Stimulated activated CD4-positive, alpha-beta T cell treated with anti-CD3 and anti-CD28 coated beads, Interleukin-4, amount 100 ng/mL, for 1 hour (primary cell): ENCODE data around the gene PSMG2.
A peak's percentile ranks its signal among the peaks of the same experiment; 100 is the strongest.

Source experiments
- DNase-seq: peaks from one replicate; pipeline ENCODE4 v3.0.0-alpha.2; 2020

The PSMG2 gene, protein sequence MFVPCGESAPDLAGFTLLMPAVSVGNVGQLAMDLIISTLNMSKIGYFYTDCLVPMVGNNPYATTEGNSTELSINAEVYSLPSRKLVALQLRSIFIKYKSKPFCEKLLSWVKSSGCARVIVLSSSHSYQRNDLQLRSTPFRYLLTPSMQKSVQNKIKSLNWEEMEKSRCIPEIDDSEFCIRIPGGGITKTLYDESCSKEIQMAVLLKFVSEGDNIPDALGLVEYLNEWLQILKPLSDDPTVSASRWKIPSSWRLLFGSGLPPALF

GRCh38 chr18:12702221-12703095 lies at the start of gene PSMG2, which contains the start of gene CEP76:
TSS of gene PSMG2 (plus strand) at chr18:12703042. CDS start at chr18:12703108, 66 bp downstream.
TSS of gene CEP76 (minus strand) at chr18:12702723. CDS start at chr18:12702548, 175 bp downstream.
- DNase-seq: peak; percentile 83

GRCh38 chr18:12654971-12655370 lies 47.9 kb upstream of the PSMG2 start:
- no peak for DNase-seq

DNA sequence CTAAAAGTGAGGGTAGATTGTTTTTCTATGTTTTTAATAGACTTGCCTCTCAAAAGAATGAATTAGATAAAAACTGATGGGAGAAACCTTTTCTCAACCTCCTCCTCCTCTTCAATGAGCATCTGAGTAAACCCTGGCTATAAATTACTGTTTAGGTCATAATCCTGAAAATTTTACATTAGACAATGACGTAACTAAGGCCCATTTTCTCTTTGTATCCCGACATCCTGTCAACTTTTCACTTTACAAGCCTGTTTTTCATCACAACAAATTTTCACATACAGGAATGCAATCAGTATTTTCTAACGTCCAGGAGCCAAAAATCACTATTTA lies 46.3 kb upstream of the PSMG2 start:
- DNase-seq: no peak

- DNase-seq: peak; percentile 28
Measured at GRCh38 chr18:12656938-12657683, 45.7 kb upstream of the PSMG2 start.

GRCh38 chr18:12657684-12658425 lies 45.0 kb upstream of the PSMG2 start, which contains the start of gene SPIRE1:
TSS of gene SPIRE1 (minus strand) at chr18:12658107. CDS start at chr18:12657866, 241 bp downstream.
- DNase-seq: peak; percentile 42

DNA sequence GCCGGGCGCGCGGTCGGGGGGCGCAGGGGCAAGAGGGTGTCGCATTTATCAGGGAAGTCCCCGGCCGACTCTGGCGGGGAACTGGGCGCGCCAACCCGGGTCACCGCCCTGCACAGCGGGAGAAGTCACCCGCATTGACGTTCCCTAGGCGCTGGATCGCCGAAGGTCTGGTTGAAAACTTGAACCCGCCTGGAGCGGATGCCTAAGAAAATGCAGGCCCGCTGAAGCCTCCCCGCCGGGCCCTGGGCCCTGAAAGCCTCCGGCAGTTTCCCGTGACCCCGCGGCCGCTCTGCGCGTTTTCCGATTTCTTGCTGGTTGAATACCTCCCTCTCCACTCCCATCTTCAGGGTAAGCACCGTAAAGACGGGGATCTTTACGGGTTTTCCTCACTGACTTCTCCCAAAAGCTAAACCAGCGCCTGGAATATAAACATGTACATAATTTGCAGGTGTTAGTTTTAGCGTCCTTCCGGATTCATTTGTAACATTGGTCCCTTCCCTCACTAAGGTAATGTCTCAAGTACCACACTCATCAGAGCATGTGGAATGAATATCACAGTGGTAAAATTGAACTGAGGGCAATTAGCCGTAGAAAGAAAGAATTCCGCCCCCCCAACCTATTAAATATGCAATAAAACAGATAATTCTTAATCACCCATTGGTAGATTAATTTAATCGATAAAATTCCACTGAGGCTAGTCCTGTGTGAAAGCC lies 44.3 kb upstream of the PSMG2 start:
- DNase-seq: peak; percentile 19

DNA sequence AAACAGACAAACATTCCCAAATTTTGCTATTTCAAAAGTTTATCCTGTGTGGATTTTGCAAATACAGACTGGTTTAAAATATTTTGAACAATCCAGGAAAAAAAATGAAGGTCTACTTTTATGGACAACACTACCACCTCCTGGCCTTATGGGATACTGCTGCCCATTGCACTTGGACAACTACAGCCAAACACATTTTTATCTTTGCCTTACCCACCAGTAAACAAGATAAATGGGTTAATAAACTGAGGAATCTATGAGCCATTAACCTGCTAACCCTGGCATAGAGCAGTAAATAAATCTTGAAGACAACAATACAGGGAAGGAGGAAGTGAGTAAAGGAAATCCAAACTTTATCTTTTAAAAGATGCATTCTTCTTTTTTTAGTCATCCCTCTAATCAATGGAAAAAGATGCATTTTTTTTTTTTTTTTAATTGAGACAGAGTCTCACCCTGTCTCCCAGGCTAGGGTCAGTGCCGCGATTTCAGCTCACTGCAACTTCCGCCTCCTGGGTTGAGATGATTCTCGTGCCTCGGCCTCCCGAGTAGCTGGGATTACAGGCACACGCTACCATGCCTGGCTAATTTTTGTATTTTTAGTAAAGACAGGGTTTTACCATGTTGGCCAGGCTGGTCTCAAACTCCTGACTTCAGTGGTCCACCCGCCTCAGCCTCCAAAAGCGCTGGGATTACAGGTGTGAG lies 42.8 kb upstream of the PSMG2 start:
- peak; percentile 21 for DNase-seq

- no peak for DNase-seq
Measured at GRCh38 chr18:12668041-12668440, 34.8 kb upstream of the PSMG2 start.

DNA sequence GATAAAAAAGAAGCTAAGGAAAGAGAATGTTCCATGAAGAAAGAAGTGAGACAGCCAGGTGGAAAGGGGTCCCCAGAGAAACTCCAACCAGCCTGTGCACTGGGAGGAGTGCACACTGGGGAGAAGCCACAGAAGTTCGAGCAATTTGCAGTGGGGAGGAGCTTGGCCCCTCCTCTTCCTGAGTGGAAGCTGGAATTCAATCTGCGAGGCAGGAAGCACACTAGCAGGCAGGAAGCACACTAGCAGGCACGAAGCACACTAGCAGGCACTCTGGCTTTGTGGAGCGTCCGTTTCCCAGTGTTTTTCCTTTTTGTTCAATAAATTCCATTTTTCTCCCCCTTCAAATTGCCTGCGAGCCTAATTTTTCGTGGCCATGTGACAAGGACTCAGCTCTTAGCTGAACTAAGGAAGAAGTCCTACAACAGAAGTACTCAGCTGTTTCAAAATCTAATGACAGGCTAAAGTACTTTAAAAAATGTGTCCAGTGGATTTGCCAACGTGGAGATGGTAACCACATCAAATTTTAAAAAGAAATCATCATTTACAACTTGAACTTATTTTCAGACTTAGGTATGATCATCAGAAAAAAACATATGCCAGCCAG lies 23.6 kb upstream of the PSMG2 start:
- no peak for DNase-seq

DNA sequence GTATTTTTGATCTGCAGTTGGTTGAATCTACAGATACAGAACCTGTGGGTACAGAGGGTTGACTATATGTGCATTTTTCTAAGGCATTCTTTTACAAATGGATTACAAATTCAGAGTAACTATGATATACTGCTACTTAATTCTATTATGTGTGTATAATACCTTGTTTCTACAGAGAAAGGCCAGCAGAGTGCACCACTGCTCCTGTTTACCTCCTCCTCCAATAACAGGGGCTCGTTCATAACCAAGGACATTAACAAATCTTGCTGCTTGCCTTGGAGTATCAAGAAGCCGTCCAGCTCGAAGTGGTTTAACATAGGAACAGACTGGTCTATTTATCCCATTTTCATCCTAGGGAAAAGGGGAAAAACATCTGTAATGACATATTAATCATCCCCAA lies 16.7 kb upstream of the PSMG2 start:
- DNase-seq: no peak

DNA sequence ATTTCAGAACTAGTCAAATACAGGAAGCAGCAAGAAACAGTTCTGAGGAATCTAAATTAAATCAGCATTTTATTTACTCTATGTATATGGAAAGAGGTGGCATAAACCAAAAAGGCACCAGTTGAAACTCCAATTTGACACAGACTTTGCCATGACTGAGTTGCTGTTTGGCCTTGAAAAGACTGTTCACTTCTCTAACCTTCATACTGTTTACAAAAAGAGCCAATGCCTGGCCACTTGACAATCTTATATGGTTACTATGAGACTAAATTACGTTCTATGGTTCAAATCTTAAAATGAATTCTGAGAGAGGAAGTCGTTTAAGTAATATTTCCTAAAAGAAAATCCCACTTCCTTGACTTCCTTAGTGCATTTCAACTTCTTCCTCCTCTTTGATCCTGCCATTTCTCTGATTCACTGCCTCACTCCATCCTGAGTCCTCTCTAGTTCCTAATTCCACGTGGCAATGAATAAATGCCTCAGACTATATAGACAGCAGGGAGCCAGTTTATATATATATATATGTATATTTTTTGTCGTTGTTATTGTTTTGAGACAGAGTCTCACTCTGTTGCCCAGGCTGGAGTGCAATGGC lies 13.5 kb upstream of the PSMG2 start:
- no peak for DNase-seq

DNA sequence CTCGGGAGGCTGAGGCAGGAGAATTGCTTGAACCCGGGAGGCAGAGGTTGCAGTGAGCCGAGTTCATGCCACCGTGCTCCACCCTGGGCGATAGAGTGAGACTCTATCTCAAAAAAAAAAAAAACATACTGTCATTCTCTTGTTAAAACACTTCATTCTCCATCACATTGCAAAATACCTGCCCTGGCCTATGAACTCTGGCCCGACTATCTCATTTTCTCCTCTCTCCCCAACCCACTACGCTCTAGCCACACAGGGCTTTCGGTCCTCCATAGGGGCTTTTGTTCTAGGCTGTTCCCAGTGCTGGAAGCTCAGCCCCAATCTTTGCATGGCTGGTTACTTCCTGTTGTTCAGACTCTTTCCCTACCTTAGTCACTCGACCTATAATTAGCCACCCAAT lies 10.6 kb upstream of the PSMG2 start:
- DNase-seq: no peak

DNA sequence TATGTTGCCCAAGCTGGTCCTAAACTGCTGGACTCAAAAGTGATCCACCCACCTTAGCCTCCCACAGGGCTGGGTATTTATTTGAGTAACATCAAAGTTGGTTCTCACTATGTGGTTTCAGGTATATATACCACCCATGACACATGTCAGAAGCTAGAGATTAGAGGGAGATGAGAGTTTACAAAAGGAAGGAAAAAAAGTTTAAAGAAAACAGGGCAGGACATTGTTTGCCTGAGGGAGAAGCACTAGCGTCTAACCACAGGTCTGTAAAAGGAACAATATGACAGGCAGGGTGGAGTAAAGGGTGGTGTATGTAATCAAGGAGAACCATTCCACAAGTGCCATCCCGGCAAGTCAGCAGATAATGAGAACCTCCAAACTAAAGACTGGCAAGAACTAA lies 8.8 kb upstream of the PSMG2 start:
- DNase-seq: no peak

GRCh38 chr18:12699747-12700146 lies 3.1 kb upstream of the PSMG2 start:
- DNase-seq: no peak

GRCh38 chr18:12701161-12701560 lies 1.7 kb upstream of the PSMG2 start:
- no peak for DNase-seq

GRCh38 chr18:12703096-12703567 lies 290 bp downstream of the PSMG2 start:
- no peak for DNase-seq

DNA sequence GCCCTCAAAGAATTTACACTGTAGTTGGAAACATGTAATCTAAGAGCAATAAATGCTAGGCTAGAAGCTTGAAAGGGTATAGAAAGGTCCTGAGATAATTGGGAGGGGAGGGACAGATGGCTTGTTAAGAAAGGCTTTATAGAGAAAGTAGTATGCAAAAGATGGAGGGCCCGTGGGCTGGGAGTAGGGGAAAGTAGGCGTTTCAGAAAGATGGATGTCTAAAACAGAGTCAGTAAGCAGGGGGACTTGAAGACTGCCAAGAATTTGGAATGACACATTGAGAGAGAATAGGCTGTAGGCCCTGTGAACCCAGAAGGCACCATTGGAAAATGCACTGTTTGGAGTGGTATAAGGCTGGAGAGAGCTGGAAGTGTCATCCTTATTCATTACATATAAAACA lies 822 bp downstream of the PSMG2 start:
- DNase-seq: peak; percentile 7

- no peak for DNase-seq
Measured at GRCh38 chr18:12711446-12711845, 8.6 kb downstream of the PSMG2 start.

- DNase-seq: no peak
Measured at GRCh38 chr18:12721495-12722275, 18.8 kb downstream of the PSMG2 start.

- DNase-seq: no peak
Measured at GRCh38 chr18:12722731-12723130, 19.9 kb downstream of the PSMG2 start.
